Endothelial cell of umbilical vein (primary cell): ENCODE measurements around the gene PRPS1.

ENCODE experiments used
- CTCF ChIP-seq, 2 donors: IDR thresholded peaks; 1 replicate in 1 of 2; 2 replicates in 1 of 2; pipeline ENCODE4 v1.5.1; 2011; ENCODE audit warnings: low read length in 2 of 2, mild to moderate bottlenecking in 2 of 2, moderate library complexity in 2 of 2, control low read depth in 1 of 2, inconsistent platforms in 1 of 2, low read depth in 1 of 2; ENCODE audit not compliant: insufficient read depth in 1 of 2; ENCODE audit errors: extremely low read depth in 1 of 2
- EZH2 ChIP-seq: IDR thresholded peaks from 2 replicates; pipeline ENCODE4 v1.6.1; 2012; ENCODE audit warnings: borderline replicate concordance, low read depth, mild to moderate bottlenecking, moderate library complexity, low read length, inconsistent platforms; ENCODE audit not compliant: severe bottlenecking
- GATA2 ChIP-seq: IDR thresholded peaks from 2 replicates; pipeline ENCODE4 v1.7.0; 2011; ENCODE audit warnings: low read depth, mild to moderate bottlenecking, moderate library complexity, mixed read lengths, low read length; ENCODE audit not compliant: insufficient read length, insufficient read depth
- MYC ChIP-seq: IDR thresholded peaks from one replicate; pipeline ENCODE4 v1.6.1; 2011; ENCODE audit warnings: mild to moderate bottlenecking, low read depth, low read length
- POLR2A ChIP-seq: IDR thresholded peaks from 2 replicates; pipeline ENCODE4 v1.6.1; 2012; ENCODE audit warnings: low read depth, mild to moderate bottlenecking, control low read depth, low read length

- TF ChIP-seq CTCF (IDR thresholded peaks at IDR 0.05; ENCODE audit: extremely low read depth in 1 of 2, insufficient read depth in 1 of 2, low read depth in 1 of 2, low read length in 2 of 2), result no peak
- no peak for TF ChIP-seq EZH2
- TF ChIP-seq MYC, result no peak
- TF ChIP-seq POLR2A, result no peak
- TF ChIP-seq GATA2, result no peak
Measured at GRCh38 chrX:107683124-107683895, 55.0 kb downstream of the PRPS1 start.
